Measurements from ENCODE around the gene ARHGEF3.

ARHGEF3 gene

DNA sequence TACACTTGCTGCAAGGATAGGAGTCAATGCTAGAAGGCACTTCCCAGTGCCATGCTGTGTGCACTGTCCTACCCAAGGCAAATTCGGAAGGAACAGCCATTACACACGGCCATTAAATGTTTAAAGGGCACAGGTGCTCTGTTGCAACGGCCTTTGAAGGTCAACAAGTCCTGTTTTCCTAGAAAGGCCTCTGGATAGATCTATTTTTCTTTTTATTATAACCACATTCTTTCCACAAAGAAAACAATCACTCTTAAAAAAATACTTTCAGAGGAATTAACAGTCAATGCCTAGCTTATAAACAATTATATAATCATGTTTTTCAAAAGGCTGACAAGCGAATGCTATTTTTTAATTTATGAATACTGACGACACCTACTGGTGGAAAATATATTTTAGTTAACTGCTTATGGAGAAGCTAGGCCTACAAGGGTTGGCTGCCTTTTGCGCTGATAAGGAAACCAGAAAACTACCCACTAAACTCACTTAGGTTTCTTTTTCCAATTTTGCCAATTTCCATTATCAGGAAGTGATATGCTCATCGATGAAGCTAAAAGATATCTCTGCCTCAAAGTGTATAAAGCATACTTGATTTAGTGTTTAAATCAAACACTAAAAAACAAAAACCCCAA is 2.4 kb downstream of the ARHGEF3 start:
- peaks cover 18% of the 10 kb centered on the region; the same call in 1 of the 2 replicates for H3K79me2 ChIP-seq (ENCODE audit: low read length)

DNA sequence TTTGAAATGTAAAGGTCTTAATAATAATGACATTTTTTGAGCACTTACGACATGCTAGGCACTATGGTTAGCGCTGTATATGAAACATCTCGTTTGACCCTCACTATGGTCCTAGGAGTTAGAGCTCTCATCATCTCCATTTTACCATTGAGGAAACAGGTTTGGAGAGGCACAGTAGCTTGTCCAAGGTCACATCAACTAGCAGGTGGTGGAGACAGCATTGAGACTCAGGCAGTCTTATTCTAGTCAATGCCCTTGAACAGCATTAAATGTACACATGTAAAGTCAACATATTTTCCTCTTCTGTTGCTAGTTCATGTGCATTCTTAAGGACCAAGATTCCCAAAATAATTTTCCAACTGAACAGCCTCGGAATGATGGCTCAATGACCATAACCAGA is 4.8 kb downstream of the ARHGEF3 start:
- Histone ChIP-seq H3K9ac (ENCODE audit: low read length) (no peak overlapping the region), H3F3A (ENCODE audit: insufficient read depth, low read length) (peaks cover 22% of the 10 kb centered on the region), H3K4me3 (ENCODE audit: low read length) (no peak overlapping the region), H3K79me2 (ENCODE audit: low read length) (peaks cover 18% of the 10 kb centered on the region; the same call in 1 of the 2 replicates), H3K9me2 (replicated peaks; ENCODE audit: insufficient read depth, low read length) (no peaks in the 10 kb centered on the region), H3K4me1 (ENCODE audit: low read length) (peaks cover 27% of the 10 kb centered on the region), H3K27me3 (replicated peaks; ENCODE audit: insufficient read depth, low read length) (no peaks in the 10 kb centered on the region), H3K4me2 (ENCODE audit: low read depth, low read length) (no peak overlapping the region), H3K27ac (ENCODE audit: low read length) (no peak overlapping the region), H3K9me3 (replicated peaks; ENCODE audit: insufficient read depth, low read length) (no peaks in the 10 kb centered on the region), H4K20me1 (ENCODE audit: insufficient read depth, low read length) (no peaks in the 10 kb centered on the region), H2AFZ (ENCODE audit: low read length) (no peak overlapping the region), H3K36me3 (replicated peaks; ENCODE audit: insufficient read depth, low read length) (no peaks in the 10 kb centered on the region)
- TF ChIP-seq, protein P1, sequence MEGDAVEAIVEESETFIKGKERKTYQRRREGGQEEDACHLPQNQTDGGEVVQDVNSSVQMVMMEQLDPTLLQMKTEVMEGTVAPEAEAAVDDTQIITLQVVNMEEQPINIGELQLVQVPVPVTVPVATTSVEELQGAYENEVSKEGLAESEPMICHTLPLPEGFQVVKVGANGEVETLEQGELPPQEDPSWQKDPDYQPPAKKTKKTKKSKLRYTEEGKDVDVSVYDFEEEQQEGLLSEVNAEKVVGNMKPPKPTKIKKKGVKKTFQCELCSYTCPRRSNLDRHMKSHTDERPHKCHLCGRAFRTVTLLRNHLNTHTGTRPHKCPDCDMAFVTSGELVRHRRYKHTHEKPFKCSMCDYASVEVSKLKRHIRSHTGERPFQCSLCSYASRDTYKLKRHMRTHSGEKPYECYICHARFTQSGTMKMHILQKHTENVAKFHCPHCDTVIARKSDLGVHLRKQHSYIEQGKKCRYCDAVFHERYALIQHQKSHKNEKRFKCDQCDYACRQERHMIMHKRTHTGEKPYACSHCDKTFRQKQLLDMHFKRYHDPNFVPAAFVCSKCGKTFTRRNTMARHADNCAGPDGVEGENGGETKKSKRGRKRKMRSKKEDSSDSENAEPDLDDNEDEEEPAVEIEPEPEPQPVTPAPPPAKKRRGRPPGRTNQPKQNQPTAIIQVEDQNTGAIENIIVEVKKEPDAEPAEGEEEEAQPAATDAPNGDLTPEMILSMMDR (IDR thresholded peaks at IDR 0.05; ENCODE audit: low read length): no peak
- TF ChIP-seq EZH2phosphoT487 (IDR thresholded peaks at IDR 0.05; ENCODE audit: low read length) (no peak), EZH2 (optimal IDR thresholded peaks at IDR 0.05; ENCODE audit: low read depth, low read length) (no peak)
- no peak for DNase-seq

More for the DNA sequence above, 2.4 kb downstream of the ARHGEF3 start:
- DNase-seq: peak; percentile 82
- TF ChIP-seq EZH2 (optimal IDR thresholded peaks at IDR 0.05; ENCODE audit: low read depth, low read length): no peak
- TF ChIP-seq, protein P1 (IDR thresholded peaks at IDR 0.05; ENCODE audit: low read length): peak; percentile 62
- H2AFZ ChIP-seq (ENCODE audit: low read length): peak overlapping the region; percentile 33; the same call in 1 of the 2 replicates
- H3F3A ChIP-seq (ENCODE audit: insufficient read depth, low read length): peaks cover 22% of the 10 kb centered on the region
- H3K4me2 ChIP-seq (ENCODE audit: low read depth, low read length): peak overlapping the region; percentile 92
- H3K4me1 ChIP-seq (ENCODE audit: low read length): peaks cover 27% of the 10 kb centered on the region
- H3K36me3 ChIP-seq (replicated peaks; ENCODE audit: insufficient read depth, low read length): no peaks in the 10 kb centered on the region
- H3K4me3 ChIP-seq (ENCODE audit: low read length): peak overlapping the region; percentile 87
- no peaks in the 10 kb centered on the region for H3K27me3 ChIP-seq (replicated peaks; ENCODE audit: insufficient read depth, low read length)
- H3K27ac ChIP-seq (ENCODE audit: low read length): no peak overlapping the region
- no peaks in the 10 kb centered on the region for H4K20me1 ChIP-seq (ENCODE audit: insufficient read depth, low read length)
- H3K9me3 ChIP-seq (replicated peaks; ENCODE audit: insufficient read depth, low read length): no peaks in the 10 kb centered on the region
- H3K9ac ChIP-seq (ENCODE audit: low read length): no peak overlapping the region; the same call in 1 of the 2 replicates
- H3K9me2 ChIP-seq (replicated peaks; ENCODE audit: insufficient read depth, low read length): no peaks in the 10 kb centered on the region

DNA sequence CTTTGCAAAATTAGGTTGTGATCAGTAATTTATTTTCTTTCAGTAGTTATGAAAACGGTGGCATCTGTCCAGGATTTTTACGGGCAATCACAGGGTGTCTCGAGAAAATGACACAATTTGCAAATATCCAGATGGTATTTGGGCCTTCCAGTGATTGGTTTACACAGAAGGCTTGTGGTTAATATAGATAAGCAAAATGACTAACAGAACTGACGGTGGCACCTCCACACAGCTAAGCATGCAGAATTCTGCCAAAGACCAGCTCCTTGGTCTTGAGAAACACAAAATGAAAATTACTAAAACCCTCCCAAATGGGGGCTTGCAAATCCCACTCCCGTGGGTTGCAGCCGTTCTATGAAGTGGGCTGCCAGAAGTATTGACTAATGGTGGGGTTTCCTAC is 5.5 kb downstream of the ARHGEF3 start:
- no peaks in the 10 kb centered on the region for H4K20me1 ChIP-seq (ENCODE audit: insufficient read depth, low read length)
- DNase-seq: no peak
- no peaks in the 10 kb centered on the region for H3K9me3 ChIP-seq (replicated peaks; ENCODE audit: insufficient read depth, low read length)
- TF ChIP-seq, protein P1 (IDR thresholded peaks at IDR 0.05; ENCODE audit: low read length): no peak
- no peak for TF ChIP-seq EZH2 (optimal IDR thresholded peaks at IDR 0.05; ENCODE audit: low read depth, low read length)
- H3F3A ChIP-seq (ENCODE audit: insufficient read depth, low read length): peaks cover 18% of the 10 kb centered on the region
- H3K9me2 ChIP-seq (replicated peaks; ENCODE audit: insufficient read depth, low read length): no peaks in the 10 kb centered on the region
- H3K27ac ChIP-seq (ENCODE audit: low read length): no peak overlapping the region
- H3K36me3 ChIP-seq (replicated peaks; ENCODE audit: insufficient read depth, low read length): no peaks in the 10 kb centered on the region
- H2AFZ ChIP-seq (ENCODE audit: low read length): no peak overlapping the region
- peaks cover 18% of the 10 kb centered on the region; the same call in 1 of the 2 replicates for H3K79me2 ChIP-seq (ENCODE audit: low read length)
- H3K4me2 ChIP-seq (ENCODE audit: low read depth, low read length): no peak overlapping the region
- peaks cover 25% of the 10 kb centered on the region for H3K4me1 ChIP-seq (ENCODE audit: low read length)
- H3K4me3 ChIP-seq (ENCODE audit: low read length): no peak overlapping the region
- no peaks in the 10 kb centered on the region for H3K27me3 ChIP-seq (replicated peaks; ENCODE audit: insufficient read depth, low read length)
- H3K9ac ChIP-seq (ENCODE audit: low read length): no peak overlapping the region

Data from MM.1S (cell line).